Stimulated activated CD4-positive, alpha-beta T cell treated with anti-CD3 and anti-CD28 coated beads, Interleukin-4, amount 100 ng/mL, for 4 hours (primary cell): ENCODE results near the gene TMEM106C.

Source experiments
- DNase-seq, 2 experiments: peaks; one replicate each; pipeline ENCODE4 v3.0.0-alpha.2; 2020

Gene TMEM106C

DNA sequence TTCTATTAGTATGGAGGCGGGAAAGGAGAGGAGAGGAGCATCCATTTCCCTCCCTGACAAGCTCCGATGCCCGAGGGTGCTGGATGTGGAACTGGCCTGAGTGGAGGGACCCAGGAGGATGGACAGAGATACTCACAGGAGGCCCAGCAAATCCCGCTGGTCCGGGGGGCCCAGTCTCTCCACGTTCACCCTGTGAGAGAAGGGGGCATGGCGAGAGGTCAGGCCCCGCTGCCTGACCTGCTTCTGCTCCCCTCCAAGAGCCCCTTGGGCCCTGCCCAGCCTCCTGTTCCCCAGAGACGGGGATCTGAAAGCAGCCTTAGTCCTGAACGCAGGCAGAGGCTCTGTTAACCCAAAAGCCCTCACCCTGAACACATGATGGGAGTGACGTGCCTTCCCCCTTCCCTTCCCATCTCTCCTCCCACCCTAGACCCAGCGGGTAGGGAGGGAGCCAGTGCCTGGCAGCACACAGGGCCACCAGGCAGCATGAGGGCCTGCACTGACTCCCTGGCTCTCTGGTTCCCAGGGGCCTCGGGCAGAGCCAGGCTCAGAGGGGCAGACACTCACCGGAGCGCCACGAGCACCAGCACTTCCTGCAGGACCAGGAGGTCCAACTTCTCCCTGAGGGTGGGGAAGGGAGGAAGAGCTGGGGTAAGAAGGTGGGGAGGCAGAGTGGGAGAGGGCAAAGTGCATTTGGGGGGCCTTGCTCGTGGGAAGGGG lies 17.5 kb downstream of the TMEM106C start:
- no peak for DNase-seq

DNA sequence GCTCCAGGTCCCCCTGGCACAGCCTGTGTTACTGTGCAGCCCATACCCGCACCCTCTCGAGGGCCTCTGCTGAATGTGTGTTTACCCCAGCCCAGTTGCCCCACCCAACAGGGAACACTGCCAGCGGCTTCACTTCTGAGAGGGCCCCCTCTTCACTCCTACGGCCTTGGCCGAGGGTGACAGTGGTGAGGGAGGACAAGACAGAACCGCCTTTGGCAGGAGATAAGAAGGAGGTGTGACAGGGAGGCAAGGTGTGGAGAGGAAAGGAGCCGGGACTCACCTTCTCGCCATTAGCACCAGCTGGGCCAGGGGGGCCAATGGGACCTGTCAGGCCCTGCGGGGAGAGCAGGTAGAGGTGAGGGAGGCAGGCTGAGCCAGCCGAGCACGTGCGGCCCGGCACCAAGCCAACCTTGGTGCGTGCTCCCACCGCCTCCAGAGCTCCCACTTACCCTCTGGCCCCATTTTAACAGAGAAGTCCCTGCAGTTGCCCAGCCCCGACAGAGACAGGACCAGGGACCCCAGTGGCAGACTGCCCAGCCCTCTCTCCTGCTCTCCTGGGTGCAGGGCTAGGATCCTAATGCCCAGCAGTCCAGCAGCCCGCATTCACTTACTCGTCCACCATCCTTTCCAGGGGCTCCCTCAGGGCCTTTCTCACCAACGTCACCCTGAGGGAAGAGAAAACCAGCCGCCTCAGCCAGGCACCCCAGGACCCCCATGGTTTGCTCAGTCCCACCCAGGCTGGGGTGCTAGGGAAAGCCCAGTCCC lies 18.3 kb downstream of the TMEM106C start:
- DNase-seq: no peak

DNA sequence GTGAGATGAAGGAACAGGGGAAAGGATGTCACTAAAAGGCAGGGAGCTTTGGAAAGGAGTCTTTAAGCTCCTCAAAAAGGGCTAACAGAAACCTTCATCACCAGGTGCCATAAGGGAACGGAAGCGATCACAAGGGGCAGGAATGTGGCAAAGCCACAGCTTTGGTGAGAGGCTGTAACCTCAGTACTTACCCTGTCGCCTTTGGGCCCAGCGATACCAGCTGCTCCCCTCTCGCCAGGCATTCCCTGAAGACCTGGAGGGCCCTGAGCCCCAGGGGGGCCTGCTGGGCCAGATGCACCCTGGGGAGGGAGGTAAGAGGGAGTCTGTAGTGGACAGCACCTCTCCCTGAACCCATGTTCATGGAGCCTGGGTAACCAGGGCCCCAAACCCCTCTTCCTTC lies 18.9 kb downstream of the TMEM106C start:
- DNase-seq: no peak

DNA sequence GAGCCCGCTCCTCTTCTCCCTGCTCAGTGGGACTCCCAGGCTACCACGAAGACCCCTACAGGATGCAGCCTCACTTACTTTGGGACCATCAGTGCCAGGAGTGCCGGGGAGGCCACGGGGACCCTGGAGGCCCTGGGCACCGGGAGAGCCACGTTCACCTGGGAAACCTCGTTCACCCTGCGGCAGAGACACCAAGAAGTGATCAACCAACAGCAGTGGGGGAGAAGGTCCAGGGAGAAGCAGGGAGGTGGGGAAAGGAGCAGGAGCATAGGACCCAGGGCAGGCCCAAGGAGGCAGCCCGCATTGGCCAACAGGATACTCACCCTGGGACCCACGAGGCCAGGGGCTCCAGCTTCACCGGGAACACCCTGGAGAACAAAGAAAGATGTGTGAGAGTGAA lies 19.4 kb downstream of the TMEM106C start:
- no peak for DNase-seq

DNA sequence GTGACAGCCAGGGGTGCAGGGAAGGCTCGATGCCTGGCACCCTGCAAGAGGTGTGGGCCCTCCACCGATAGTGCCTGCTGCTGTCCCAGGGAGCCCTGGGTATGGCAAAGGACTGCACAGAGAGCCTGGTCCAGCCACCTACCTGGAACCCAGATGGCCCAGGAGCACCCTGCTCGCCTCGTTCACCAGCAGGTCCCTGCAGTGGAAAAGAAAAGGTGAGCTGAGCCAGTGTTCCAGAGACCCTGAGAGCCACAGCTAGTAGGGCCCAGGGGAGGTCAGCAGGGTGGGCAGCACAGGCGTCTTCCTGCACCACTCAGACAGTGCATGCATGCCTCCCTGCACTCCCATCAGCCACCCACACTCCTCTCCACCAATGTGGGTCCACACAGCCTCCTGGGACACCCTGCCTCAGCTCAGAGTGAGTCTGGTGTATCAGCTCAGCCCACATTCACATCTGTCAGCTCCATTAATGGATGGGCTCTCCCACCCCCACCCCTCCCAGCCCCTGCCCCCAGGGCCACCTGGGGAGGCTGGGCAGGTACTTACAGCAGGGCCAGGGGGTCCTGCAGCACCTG lies 20.2 kb downstream of the TMEM106C start:
- DNase-seq: no peak

DNA sequence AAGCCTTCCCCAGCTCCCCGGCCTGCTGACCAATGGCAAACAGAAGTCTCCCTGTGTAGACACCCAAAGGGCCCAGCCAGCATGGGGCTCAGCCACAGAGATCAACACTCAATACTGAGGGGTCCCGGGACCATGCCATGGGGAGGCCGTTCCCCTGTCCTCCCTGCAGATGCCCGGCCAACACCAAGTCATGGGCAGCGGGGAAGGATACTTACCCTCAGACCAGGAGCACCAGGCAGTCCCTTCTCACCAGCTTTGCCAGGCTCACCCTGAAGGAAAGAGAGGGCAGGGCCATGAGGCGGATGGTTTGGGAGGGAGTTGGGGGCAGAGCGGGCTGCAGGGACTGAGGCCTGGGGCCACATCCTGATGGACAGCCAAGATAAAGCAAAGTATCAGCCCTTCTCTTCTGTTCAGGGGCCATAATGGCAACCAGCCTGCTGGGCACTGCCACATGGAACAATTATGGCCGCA lies 21.0 kb downstream of the TMEM106C start:
- DNase-seq: no peak

DNA sequence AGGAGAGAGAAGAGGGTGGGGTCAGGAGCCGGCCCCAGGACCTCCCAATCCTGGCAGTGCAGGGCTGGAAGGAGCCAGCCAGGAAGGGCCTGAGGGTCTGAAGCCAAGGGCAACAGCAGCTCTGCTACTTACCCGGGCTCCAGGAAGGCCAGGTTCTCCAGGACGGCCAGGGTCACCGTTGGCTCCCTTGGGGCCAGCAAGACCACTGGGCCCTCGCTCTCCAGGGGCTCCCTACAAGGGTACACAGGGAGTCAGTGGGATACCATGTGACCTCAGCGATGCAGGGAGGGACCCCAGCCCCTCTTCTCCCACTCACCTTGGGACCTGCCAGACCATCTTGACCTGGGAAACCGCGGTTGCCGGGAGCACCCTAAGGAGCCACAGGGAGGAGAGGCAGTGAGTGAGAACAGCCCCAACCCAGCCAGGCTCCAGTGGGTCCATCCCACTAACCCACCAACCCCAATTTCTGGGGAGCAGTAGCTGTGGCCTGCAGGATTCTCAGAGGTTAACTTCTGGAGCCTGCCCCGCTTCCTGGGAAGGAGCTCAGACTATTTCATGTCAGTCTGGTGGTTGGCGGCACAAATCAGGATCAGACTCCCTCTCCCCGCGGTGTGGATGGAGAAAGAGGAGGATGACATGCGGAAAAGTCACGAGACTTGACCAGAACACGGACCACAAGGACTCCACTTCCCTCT lies 22.3 kb downstream of the TMEM106C start:
- no peak for DNase-seq

DNA sequence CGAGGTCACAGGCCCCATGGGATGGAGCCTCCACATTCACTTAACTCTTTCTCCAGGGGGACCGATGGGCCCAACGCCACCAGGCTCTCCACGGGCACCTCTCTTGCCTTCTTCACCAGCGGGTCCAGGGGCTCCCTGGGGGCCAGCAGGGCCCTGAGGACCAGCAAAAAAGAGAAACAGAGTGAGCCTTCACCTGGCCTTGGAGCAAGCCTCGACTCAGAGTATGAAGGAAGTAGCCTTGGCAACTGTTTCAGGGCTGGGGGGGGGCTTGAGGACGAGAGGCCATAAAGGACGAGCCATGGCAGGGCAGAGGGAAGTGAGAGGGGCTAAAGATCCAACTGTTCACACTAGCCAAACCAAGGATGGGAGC lies 22.9 kb downstream of the TMEM106C start:
- DNase-seq: no peak

DNA sequence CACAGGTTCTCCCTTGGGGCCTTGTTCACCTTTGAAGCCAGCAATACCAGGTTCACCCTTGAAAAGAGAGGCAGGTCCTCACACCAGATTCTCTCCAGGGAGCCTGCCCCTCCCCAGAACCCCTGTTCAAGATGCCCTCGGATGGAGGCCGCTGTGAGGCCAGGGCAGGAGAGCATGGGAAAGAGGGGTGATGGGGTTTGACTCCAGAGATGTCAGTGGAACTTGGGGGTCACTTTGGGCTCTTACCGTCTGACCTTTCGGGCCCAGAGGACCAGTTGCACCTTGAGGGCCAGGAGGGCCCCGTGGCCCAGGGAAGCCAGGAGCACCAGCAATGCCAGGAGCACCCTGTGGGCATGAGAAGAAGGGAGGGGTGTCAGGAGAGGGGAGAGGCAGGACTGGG lies 23.4 kb downstream of the TMEM106C start:
- DNase-seq: no peak

DNA sequence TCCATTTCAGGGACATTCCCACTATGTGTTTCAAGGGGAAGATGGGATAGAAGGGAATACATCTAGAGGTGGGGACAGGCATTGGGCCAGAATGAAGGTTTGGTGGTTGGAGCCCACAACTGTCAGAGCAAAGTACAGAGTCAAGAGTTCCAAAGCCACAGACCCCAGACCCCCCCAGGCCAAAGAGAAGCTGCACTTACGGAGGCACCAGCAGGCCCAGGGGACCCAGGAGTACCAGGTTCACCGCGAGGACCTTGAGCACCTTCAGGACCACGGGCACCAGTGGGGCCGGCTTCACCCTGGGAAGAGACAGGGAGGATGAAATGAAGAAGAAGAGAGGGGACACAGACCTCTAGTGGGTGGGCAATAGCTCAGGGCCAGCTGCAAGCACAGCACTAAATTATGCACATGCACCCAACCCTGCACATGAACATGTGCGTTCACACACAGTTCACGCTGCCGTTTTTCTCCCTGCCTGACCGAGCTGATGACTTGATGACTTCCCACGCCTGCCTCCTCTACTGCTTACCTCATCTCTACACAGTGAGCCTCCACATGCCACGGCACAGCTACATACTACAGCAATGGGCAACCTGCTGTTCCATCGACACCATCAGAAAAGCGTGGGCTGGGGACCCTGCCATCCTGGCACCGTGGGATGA lies 24.1 kb downstream of the TMEM106C start:
- no peak for DNase-seq

DNA sequence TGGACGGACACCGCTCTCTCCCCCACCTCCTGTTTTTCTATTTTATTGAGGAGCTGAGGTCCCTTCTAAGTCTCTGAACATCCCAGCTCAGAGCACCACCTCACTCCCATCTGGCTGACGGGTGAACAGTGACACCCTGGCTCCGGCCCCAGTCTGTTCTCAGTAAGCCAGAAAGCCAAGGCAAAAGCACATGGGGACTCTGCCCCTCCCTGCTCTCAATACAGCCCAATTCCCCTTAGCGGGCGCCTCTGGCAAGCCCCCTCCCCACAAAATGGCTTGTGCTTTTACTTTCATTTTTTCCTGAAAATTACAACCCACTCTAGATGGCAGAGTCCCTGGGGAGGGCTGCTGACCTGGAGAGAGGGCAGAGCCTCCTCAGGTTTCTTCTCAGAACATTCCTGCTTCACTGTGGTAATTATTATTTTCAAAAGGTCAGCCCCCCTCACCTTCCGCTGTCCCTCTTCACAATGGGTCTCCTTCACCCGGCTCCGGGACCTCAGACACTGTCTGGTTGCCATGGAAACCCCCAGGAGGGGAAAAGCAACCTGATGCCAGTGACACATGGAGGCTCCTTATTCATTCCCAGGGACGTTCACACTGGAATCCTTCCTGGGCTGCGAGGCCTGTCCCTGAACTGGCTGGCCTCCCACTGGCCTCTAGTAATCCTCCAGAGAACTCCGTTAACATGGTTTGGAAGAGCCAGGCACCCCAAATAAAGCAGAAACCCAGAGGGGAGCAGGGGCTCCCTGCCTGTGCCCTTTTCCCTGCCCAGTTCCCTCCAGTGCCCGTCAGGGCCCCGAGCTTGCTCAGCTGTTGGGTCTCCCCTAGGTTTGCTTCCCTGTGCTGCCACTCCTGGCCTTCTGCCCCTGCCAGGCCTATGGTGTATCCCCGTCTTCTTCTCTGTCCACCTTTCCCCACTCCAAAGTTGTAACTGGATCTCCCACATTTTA lies 25.0 kb downstream of the TMEM106C start:
- no peak for DNase-seq

DNA sequence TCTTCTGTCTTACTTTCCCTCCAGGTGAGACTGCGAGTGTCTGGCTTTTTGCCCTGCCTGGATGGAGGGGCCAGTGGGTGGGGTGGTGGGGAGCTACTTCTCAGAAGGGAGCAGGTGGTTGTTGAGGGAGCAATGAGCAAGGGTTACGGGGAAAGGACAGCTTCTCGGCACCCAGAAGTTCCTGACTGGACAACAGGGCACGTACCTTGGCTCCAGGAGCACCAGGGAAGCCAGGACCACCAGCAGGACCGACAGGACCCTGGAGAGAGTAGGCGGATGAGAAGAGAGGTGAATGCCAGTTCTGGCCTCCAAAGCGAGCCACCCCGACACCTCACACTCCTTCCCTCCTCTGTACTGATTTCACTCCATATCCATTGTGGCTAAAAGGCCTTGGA lies 25.6 kb downstream of the TMEM106C start:
- DNase-seq: no peak

DNA sequence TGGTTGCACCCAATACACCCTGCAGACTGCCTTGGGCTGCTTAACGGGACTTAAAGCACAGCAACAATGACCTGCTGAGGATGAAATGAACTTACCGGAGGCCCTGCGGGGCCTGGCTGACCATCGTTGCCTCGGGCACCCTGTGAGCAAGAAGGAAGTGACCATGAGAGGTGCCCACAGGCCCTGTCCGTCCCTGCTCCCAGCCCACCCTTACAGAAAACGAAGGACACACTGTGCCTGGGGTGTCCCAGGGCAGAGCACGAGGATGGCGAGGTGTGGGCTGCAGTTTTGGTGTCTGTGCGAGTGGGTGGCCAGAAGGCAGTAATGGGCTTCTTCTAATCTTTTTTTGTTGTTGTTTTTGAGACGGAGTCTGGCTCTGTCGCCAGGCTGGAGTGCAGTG lies 26.3 kb downstream of the TMEM106C start:
- no peak for DNase-seq

DNA sequence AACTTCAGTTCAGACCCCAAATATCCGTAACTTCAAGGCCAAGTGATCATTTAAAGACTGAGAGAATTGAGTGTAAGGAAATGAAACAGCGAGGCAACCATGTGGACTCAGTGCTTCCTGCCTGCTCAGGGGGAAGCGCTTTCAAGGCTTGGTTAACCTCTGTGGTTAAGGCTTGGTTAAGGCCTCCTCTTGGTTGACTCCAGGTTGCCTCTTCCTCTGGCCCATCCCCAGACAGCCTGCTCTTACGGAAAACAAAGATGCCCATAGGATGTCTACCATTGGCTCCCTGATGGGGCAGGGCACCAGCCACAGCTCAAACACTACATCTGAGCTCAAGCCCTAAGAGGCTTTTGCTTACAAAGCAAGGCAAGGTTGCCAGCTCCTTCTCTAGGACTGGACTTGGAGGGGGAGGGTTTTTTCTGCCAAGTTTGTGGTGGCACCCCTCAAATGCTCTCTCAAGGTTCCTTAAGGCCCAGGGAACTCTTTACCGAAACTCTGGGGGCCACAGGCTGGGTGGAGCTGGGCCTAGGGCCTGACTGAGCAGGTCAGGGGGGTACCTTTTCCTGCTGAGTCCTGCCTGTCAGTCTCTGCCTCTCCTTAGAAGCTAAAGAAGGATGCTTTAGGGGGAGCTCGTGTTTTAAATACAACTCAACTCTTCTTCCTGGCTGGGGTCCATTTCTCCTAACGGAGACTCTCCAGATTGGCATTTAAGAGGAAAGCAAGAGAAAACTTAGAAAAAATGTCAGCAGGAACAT lies 27.1 kb downstream of the TMEM106C start:
- DNase-seq: peak in 1 of 2 experiments; percentile 31

DNA sequence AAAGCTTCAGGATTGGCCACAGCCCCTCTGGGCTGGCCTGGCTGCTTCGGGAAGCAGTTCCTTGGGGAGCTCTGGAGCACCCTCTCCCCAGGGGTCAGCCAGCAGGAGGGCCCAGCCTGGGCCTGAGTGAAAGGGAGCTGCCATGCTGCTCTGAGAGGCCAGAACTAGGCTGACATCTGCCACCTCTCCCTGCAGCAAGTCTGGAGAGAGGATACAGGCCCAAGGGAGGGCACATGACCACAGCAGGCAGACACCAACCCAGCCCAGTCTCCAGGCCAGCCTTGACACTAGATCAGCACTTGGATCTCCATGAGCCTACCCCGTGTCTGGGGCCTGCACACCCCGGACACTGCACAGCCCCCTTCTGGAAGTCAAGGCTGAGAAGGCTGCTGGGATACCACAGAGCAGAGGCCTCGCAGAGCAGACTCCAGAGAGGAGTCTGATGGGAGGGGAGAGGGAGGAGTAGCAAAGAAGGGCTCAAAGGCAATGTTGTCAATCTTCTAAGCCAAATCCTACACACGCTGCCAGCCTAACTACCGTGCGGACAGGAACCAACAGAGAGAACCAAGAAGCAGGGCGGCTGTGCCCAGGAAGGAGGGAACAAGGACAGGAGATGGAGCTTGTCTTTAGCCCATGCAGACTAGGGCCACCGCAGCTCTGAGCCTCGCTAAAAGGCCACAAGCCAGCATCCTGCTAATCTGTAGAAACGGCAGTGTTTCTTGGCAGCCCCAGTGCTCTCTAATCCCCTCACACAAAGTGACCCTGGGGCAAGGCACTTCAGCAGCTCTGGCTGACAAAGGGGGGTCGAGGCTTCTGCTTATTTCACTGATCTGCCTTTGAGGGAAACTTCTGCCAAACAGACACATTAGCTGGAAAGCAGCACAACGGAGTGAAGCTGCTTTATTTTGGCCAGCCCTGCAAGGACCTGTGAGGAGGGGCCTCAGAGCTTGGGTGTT lies 28.0 kb downstream of the TMEM106C start:
- no peak for DNase-seq

DNA sequence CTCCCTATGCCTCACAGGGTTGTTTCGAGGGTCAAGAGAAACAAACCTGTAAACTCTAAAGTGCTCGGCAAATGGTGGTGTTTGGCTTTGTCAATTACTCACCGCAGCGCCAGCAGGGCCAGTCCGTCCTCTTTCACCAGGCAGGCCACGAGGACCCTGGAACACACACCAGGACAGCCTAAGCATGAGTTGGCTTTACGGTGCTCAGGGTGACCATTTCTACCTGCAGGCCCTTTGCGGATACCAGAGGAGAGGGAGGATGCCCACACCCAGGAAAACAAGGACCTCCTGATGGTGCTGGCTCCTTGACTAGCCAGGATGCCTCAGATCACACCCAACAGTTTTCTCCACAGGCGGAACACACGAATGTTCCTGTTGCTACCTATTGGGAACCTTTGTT lies 29.4 kb downstream of the TMEM106C start:
- DNase-seq: no peak

DNA sequence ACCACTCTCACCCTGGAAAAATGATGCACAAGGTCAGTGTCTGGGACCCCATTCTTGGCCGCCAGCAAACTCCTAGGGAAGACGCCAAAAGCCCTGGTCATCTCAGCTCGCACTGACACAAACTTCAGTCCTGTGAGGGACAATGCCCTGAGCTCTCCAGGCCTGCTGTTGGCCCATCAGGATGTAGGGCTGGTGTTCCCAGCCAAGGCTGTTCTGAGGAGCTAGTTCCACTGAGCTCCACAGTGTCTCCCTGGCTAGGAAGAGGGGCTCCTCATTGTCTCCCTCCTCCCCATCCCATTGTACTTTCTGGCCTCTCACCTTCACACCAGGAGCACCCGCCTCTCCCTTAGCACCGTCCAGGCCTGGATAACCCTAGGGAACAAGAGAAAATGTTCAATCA lies 30.1 kb downstream of the TMEM106C start:
- DNase-seq: no peak

DNA sequence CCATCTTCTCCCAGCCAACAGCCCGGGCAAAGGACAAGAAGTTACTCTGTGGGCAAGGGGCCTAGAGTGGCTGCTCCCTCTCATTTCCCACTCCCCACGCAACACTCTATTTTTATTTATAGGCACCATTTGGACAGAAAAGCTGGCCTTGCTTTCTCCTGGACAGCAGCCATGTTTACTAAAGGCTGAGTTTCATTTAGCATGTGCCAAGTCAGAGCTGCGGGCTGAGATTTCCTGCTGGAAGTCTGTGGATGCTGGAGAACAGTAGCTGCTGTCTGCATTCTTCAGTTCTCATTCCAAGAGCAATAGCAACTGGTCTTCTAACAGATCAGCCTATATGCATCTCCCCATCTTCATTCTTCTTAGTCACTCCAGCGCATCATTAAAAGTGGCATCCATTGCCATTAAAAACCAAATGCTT lies 32.6 kb downstream of the TMEM106C start:
- DNase-seq: no peak

DNA sequence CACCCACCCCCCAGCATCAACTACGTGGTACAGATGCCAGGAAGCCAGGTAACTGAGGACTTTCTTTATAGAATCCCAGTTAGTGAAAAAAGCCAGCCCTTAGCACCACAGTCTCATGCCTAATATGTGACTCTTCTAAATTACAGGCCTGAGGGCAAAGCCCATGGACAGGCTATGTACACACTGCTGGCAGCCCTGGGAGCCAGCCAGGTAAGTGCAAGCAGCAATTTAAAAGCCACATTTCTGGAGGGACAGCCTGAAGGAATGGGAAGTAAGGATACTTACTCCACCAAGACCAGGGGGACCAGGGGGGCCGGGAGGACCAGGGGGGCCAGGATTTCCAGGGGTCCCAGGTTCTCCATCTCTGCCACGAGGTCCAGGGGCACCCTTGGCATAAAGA lies 33.9 kb downstream of the TMEM106C start:
- DNase-seq: no peak

DNA sequence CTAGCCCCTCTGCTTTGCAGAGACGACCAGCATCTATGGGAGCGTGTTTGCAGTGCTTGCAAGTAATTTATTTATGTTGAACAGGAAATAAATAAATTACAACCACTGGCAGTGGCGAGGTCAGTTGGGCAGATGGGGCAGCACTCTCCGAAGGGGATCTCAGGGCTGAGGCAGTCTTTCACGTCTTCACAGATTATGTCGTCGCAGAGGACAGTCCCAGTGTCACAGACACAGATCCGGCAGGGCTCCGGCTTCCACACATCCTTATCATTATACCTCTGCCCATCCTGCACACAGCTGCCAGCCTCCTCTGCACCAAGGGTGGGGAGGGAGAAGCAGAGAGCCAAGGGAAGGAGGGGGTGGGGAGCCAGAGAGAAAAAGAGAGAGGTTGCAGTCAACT lies 36.4 kb downstream of the TMEM106C start:
- no peak for DNase-seq
